ENCODE results near the gene FBXW8.

Gene FBXW8

GRCh38 chr12:116916714-116917114 is 6.0 kb downstream of the FBXW8 start (continued):
- 0 out of 2 replicates have a peak, but pooled peaks have one; percentile 69 for TF ChIP-seq ZNF837 (tag by site-specific recombination; IDR thresholded peaks at IDR 0.05)
- no peak for TF ChIP-seq ZSCAN16 (tag by site-specific recombination; IDR thresholded peaks at IDR 0.05)
- TF ChIP-seq ZNF335 (tag by site-specific recombination; conservative IDR thresholded peaks at IDR 0.05): no peak
- no peak for TF ChIP-seq ZNF350 (tag by site-specific recombination; IDR thresholded peaks at IDR 0.05)
- TF ChIP-seq BCL6B (tag by site-specific recombination; IDR thresholded peaks at IDR 0.05): peak; percentile 77; the same call in 1 of the 2 replicates
- no peak for TF ChIP-seq ZNF677 (tag by site-specific recombination; IDR thresholded peaks at IDR 0.05)
- peak; percentile 35 for TF ChIP-seq ZBTB26 (tag by site-specific recombination; optimal IDR thresholded peaks at IDR 0.05)
- TF ChIP-seq SP2 (tag by site-specific recombination; IDR thresholded peaks at IDR 0.05): peak; percentile 24; the same call in 1 of the 2 replicates
- no peak for TF ChIP-seq REPIN1 (tag by site-specific recombination; IDR thresholded peaks at IDR 0.05; ENCODE audit: low read depth)
- TF ChIP-seq ZNF521 (tag by site-specific recombination; IDR thresholded peaks at IDR 0.05): no peak
- peak; percentile 73; the same call in 1 of the 2 replicates for TF ChIP-seq ZNF23 (tag by site-specific recombination; IDR thresholded peaks at IDR 0.05; ENCODE audit: borderline replicate concordance)
- 0 out of 2 replicates have a peak, but pooled peaks have one; percentile 56 for TF ChIP-seq ZNF302 (tag by site-specific recombination; IDR thresholded peaks at IDR 0.05; ENCODE audit: low read depth)
- TF ChIP-seq ZNF426 (tag by site-specific recombination; IDR thresholded peaks at IDR 0.05): no peak
- TF ChIP-seq OSR2 (tag by site-specific recombination; IDR thresholded peaks at IDR 0.05): peak; percentile 72
- TF ChIP-seq ZNF510 (tag by site-specific recombination; IDR thresholded peaks at IDR 0.05; ENCODE audit: insufficient replicate concordance): no peak
- TF ChIP-seq ZNF24 (tag by site-specific recombination; IDR thresholded peaks at IDR 0.05): peak; percentile 91
- peak; percentile 92 for TF ChIP-seq RBAK (tag by site-specific recombination; IDR thresholded peaks at IDR 0.05)
- TF ChIP-seq ZNF747 (tag by site-specific recombination; IDR thresholded peaks at IDR 0.05): peak; percentile 95; the same call in 1 of the 2 replicates
- TF ChIP-seq ZNF830 (tag by site-specific recombination; IDR thresholded peaks at IDR 0.05; ENCODE audit: low read depth): no peak
- peak; percentile 57 for TF ChIP-seq ZNF623 (tag by site-specific recombination; IDR thresholded peaks at IDR 0.05)
- TF ChIP-seq ZNF792 (tag by site-specific recombination; IDR thresholded peaks at IDR 0.05): peak; percentile 86
- TF ChIP-seq ZBTB7A (tag by site-specific recombination; IDR thresholded peaks at IDR 0.05; ENCODE audit: low read depth): 0 out of 2 replicates have a peak, but pooled peaks have one; percentile 70
- peak; percentile 59 for TF ChIP-seq ZNF157 (tag by site-specific recombination; IDR thresholded peaks at IDR 0.05)
- no peak for TF ChIP-seq ZNF624 (tag by site-specific recombination; IDR thresholded peaks at IDR 0.05)
- TF ChIP-seq CTCF (tag by site-specific recombination; IDR thresholded peaks at IDR 0.05): no peak; the same call in 1 of the 2 replicates
- TF ChIP-seq KLF16 (tag by site-specific recombination; IDR thresholded peaks at IDR 0.05): peak; percentile 99
- no peak for TF ChIP-seq ZNF660 (tag by site-specific recombination; IDR thresholded peaks at IDR 0.05)
- TF ChIP-seq ZNF394 (tag by site-specific recombination; IDR thresholded peaks at IDR 0.05; ENCODE audit: borderline replicate concordance): peak; percentile 82; the same call in 1 of the 2 replicates
- TF ChIP-seq ZNF423 (tag by site-specific recombination; IDR thresholded peaks at IDR 0.05): peak; percentile 61; the same call in 1 of the 2 replicates
- TF ChIP-seq ZNF664 (tag by site-specific recombination; IDR thresholded peaks at IDR 0.05): 0 out of 2 replicates have a peak, but pooled peaks have one; percentile 38
- TF ChIP-seq ZNF449 (tag by site-specific recombination; IDR thresholded peaks at IDR 0.05): no peak
- TF ChIP-seq ZNF76 (tag by site-specific recombination; IDR thresholded peaks at IDR 0.05; ENCODE audit: borderline replicate concordance, low read depth): peak; percentile 70; the same call in 1 of the 2 replicates
- no peak for TF ChIP-seq ZNF174 (tag by site-specific recombination; IDR thresholded peaks at IDR 0.05)
